Tibial nerve (tissue), 3 donors: ENCODE results near the gene PHTF2.

Source experiments
- POLR2A ChIP-seq, 2 donors: fragments of 450-650 bp; IDR thresholded peaks; one replicate each; pipeline ENCODE4 v1.6.1; 2017; ENCODE audit warnings: antibody characterized with exemption in 2 of 2, mild to moderate bottlenecking in 2 of 2, moderate library complexity in 2 of 2
- TF ChIP-seq, protein P1 (sequence below), 5 experiments: fragments of 200-600 bp in 3 of 5; fragments of 450-650 bp in 2 of 5; sonication (generic) in 3 of 5; IDR thresholded peaks; one replicate each; pipeline ENCODE4 v1.5.1; 2016 to 2019; ENCODE audit warnings: antibody characterized with exemption in 5 of 5, mild to moderate bottlenecking in 3 of 5, moderate library complexity in 2 of 5

DNA sequence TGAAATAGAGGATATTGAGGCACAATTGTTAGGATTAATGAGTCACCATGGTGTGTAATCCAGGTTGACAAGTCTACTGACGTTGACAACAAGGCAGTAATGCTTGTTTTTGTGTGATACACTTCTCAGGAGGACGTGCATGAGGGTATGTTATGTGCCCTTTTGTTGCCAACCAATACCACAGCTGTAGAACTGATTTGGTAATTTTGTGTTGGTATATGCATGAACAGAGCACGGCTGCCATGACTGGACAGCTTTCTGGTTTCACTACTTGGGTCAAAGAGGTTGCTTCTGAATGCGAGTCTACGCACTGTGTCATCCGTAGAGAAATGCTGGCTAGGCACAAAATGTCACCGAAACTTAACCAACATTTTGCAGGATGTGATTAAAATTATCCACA is 32.9 kb downstream of the PHTF2 start:
- TF ChIP-seq, protein P1, sequence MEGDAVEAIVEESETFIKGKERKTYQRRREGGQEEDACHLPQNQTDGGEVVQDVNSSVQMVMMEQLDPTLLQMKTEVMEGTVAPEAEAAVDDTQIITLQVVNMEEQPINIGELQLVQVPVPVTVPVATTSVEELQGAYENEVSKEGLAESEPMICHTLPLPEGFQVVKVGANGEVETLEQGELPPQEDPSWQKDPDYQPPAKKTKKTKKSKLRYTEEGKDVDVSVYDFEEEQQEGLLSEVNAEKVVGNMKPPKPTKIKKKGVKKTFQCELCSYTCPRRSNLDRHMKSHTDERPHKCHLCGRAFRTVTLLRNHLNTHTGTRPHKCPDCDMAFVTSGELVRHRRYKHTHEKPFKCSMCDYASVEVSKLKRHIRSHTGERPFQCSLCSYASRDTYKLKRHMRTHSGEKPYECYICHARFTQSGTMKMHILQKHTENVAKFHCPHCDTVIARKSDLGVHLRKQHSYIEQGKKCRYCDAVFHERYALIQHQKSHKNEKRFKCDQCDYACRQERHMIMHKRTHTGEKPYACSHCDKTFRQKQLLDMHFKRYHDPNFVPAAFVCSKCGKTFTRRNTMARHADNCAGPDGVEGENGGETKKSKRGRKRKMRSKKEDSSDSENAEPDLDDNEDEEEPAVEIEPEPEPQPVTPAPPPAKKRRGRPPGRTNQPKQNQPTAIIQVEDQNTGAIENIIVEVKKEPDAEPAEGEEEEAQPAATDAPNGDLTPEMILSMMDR (IDR thresholded peaks at IDR 0.05): no peak
- TF ChIP-seq POLR2A (IDR thresholded peaks at IDR 0.05): no peak
